Calu3 (cell line): ENCODE data around the gene MYBPC2. TPM values are rescaled to one million over a fixed set of nuclear protein-coding genes. Genes with fewer than 3 reads are reported as not detected.
A peak's percentile ranks its signal among the peaks of the same experiment; 100 is the strongest.

ENCODE experiments used
- BruUV-seq: library from RNA; stranded (reverse); fragments of 400-500 nt; replicated peaks from 2 replicates; lab custom pipeline; 2021; lab: Mats Ljungman, UMichigan
- CTCF ChIA-PET: fragments of 300-600 bp; sonication (Branson Sonifier 250); formaldehyde crosslinking; loops from one replicate; lab custom pipeline; 2022; ENCODE audit warnings: antibody characterized with exemption; lab: Charles Lee
- DNase-seq: peaks from one replicate; pipeline ENCODE4 v3.0.0; 2022
- H3K27ac Mint-ChIP-seq: one replicate; pipeline ENCODE4 v1.8.0; 2022; ENCODE audit warnings: mixed read lengths; ENCODE audit not compliant: unreplicated experiment
- H3K27me3 Mint-ChIP-seq: one replicate; pipeline ENCODE4 v1.8.0; 2022; ENCODE audit warnings: mixed read lengths; ENCODE audit not compliant: unreplicated experiment
- H3K36me3 Mint-ChIP-seq: one replicate; pipeline ENCODE4 v1.8.0; 2022; ENCODE audit warnings: mild to moderate bottlenecking, moderate library complexity, mixed read lengths; ENCODE audit not compliant: insufficient read depth, unreplicated experiment
- H3K4me1 Mint-ChIP-seq: one replicate; pipeline ENCODE4 v1.8.0; 2022; ENCODE audit warnings: mild to moderate bottlenecking, low read depth, mixed read lengths; ENCODE audit not compliant: unreplicated experiment
- H3K4me3 Mint-ChIP-seq: one replicate; pipeline ENCODE4 v1.8.0; 2022; ENCODE audit warnings: mild to moderate bottlenecking, low read depth, moderate library complexity, mixed read lengths; ENCODE audit not compliant: unreplicated experiment
- H3K9me3 Mint-ChIP-seq: one replicate; pipeline ENCODE4 v1.8.0; 2022; ENCODE audit warnings: low read depth, mixed read lengths; ENCODE audit not compliant: unreplicated experiment
- CTCF ChIP-seq: fragments of 200-600 bp; IDR thresholded peaks from one replicate; pipeline ENCODE4 v1.8.0; 2022; ENCODE audit warnings: antibody characterized with exemption; ENCODE audit not compliant: unreplicated experiment
- intact Hi-C: fragments of 100-400 bp; cut with micrococcal nuclease; formaldehyde crosslinking; loops from one replicate; pipeline ENCODE4 v1.10.0; 2022; ENCODE audit not compliant: unreplicated experiment
- total RNA-seq: library from RNA; stranded (reverse); gene quantifications from 2 replicates; pipeline ENCODE4 v1.2.3, GENCODE V29; 2022

MYBPC2 gene
- total RNA-seq, 1 experiment from 2014 or later, result not detected

- no peaks in the 10 kb centered on the region for H3K4me1 Mint-ChIP-seq
- DNase-seq, result no peak
- H3K9me3 Mint-ChIP-seq, result no peaks in the 10 kb centered on the region
- CTCF ChIA-PET, result no interaction called here
- peak overlapping the region; percentile 20 for H3K27ac Mint-ChIP-seq
- peaks cover 27% of the 10 kb centered on the region for H3K36me3 Mint-ChIP-seq
- intact Hi-C loops, result no loop called here
- TF ChIP-seq CTCF, result no peak
- peaks cover 92% of the 10 kb centered on the region for H3K27me3 Mint-ChIP-seq
- peak overlapping the region; percentile 75 for H3K4me3 Mint-ChIP-seq
- no TSS peak for BruUV-seq
Observed at GRCh38 chr19:50433201-50434180, 799 bp downstream of the MYBPC2 start.

- DNase-seq, result no peak
- H3K36me3 Mint-ChIP-seq, result peaks cover 27% of the 10 kb centered on the region
- intact Hi-C loops, result no loop called here
- no peak overlapping the region for H3K27ac Mint-ChIP-seq
- no peak overlapping the region for H3K4me3 Mint-ChIP-seq
- peaks cover 97% of the 10 kb centered on the region for H3K27me3 Mint-ChIP-seq
- TF ChIP-seq CTCF, result no peak
- H3K9me3 Mint-ChIP-seq, result no peaks in the 10 kb centered on the region
- BruUV-seq, result no TSS peak
- H3K4me1 Mint-ChIP-seq, result no peaks in the 10 kb centered on the region
- CTCF ChIA-PET, result no interaction called here
Observed at GRCh38 chr19:50434525-50434924, 1.8 kb downstream of the MYBPC2 start.

- Mint-ChIP-seq H3K4me3 (no peak overlapping the region), H3K36me3 (peaks cover 27% of the 10 kb centered on the region), H3K27ac (no peak overlapping the region), H3K27me3 (peaks cover 97% of the 10 kb centered on the region), H3K9me3 (no peaks in the 10 kb centered on the region), H3K4me1 (no peaks in the 10 kb centered on the region)
- CTCF ChIA-PET, result no interaction called here
- intact Hi-C loops, result no loop called here
- BruUV-seq, result no TSS peak
- TF ChIP-seq CTCF, result no peak
- no peak for DNase-seq
Observed at GRCh38 chr19:50435221-50435620, 2.5 kb downstream of the MYBPC2 start.

- Mint-ChIP-seq H3K27ac (no peak overlapping the region), H3K9me3 (no peaks in the 10 kb centered on the region), H3K4me3 (no peak overlapping the region), H3K36me3 (peaks cover 26% of the 10 kb centered on the region), H3K27me3 (peaks cover 97% of the 10 kb centered on the region), H3K4me1 (no peaks in the 10 kb centered on the region)
- intact Hi-C loops, result no loop called here
- CTCF ChIA-PET, result interaction anchor here (0.9 kb wide), 1 partner anchor 30 kb away, joined by 4 read pairs; no protein-coding TSS in a partner anchor
- DNase-seq, result no peak
- TF ChIP-seq CTCF, result no peak
- BruUV-seq, result no TSS peak
Observed at GRCh38 chr19:50435627-50436026, 2.9 kb downstream of the MYBPC2 start.
